ENCODE measurements around the gene METTL25. TPM values are rescaled to one million over a fixed set of nuclear protein-coding genes. Genes with fewer than 3 reads are reported as not detected.

The METTL25 gene
- polyA plus RNA-seq, 1 of the 3 experiments (the other 2 are of a cell fraction): 3.0 TPM

GRCh38 chr12:82517027-82517426, 158.7 kb downstream of the METTL25 start:
- TF ChIP-seq CTCF (IDR thresholded peaks at IDR 0.05): peak; percentile 57
- no peak for TF ChIP-seq MEF2A (IDR thresholded peaks at IDR 0.05; ENCODE audit: borderline replicate concordance, low read depth)

GRCh38 chr12:82517808-82518207, 159.5 kb downstream of the METTL25 start:
- Histone ChIP-seq H3K79me2 (ENCODE audit: insufficient read depth) (no peaks in the 10 kb centered on the region), H3K4me1 (ENCODE audit: control insufficient read depth in 1 of 2, insufficient read depth in 2 of 2, low read depth in 1 of 2, low read length in 1 of 2) (no peaks in the 10 kb centered on the region), H3K9ac (no peak overlapping the region), H4K20me1 (ENCODE audit: insufficient read depth) (no peaks in the 10 kb centered on the region), H3K9me3 (no peaks in the 10 kb centered on the region), H3K27me3 (ENCODE audit: insufficient read depth) (no peaks in the 10 kb centered on the region), H3K36me3 (replicated peaks in 1 of 2; ENCODE audit: control insufficient read depth in 1 of 2, insufficient read depth in 2 of 2, low read length in 1 of 2) (no peaks in the 10 kb centered on the region), H3K4me2 (no peak overlapping the region), H3K27ac (ENCODE audit: low read depth in 2 of 2, low read length in 1 of 2) (no peak overlapping the region), H3K4me3 (ENCODE audit: low read depth in 2 of 2, low read length in 1 of 2) (no peak overlapping the region), H3F3A (replicated peaks; ENCODE audit: insufficient read depth) (no peaks in the 10 kb centered on the region), H3K9me2 (no peaks in the 10 kb centered on the region), H2AFZ (ENCODE audit: low read depth) (no peak overlapping the region)
- no peak for DNase-seq
- 59% methylated on average over 5 of the region's 5 CpGs for WGBS (ENCODE audit: low lambda C conversion rate)
- ChIA-PET CTCF (interaction anchor here (0.7 to 2.3 kb wide), 3 partner anchors 10 to 1880 kb away, joined by 3 to 8 read pairs (median 4); no protein-coding TSS in a partner anchor), POLR2A (no interaction called here)
- TF ChIP-seq MEF2A (IDR thresholded peaks at IDR 0.05; ENCODE audit: borderline replicate concordance, low read depth) (no peak), ZBTB33 (IDR thresholded peaks at IDR 0.05; ENCODE audit: borderline replicate concordance, low read depth) (no peak), NFIC (IDR thresholded peaks at IDR 0.05; ENCODE audit: borderline replicate concordance) (no peak), PBX3 (IDR thresholded peaks at IDR 0.05) (no peak), USF2 (IDR thresholded peaks at IDR 0.05; ENCODE audit: borderline replicate concordance, low read depth, low read length) (no peak), FOXJ3 (CRISPR knock-in tag; IDR thresholded peaks at IDR 0.05) (no peak), USF1 (IDR thresholded peaks at IDR 0.05; ENCODE audit: borderline replicate concordance, low read depth) (no peak), REST (IDR thresholded peaks at IDR 0.05; ENCODE audit: low read depth, low read length) (no peak), EP300 (IDR thresholded peaks at IDR 0.05; ENCODE audit: borderline replicate concordance in 1 of 2, low read depth in 1 of 2, low read length in 1 of 2) (no peak), TCF12 (IDR thresholded peaks at IDR 0.05) (no peak), RAD21 (IDR thresholded peaks at IDR 0.05; ENCODE audit: low read length) (no peak), MAX (IDR thresholded peaks at IDR 0.05; ENCODE audit: low read depth) (no peak), MXI1 (IDR thresholded peaks at IDR 0.05; ENCODE audit: low read depth, low read length) (no peak), RCOR1 (IDR thresholded peaks at IDR 0.05; ENCODE audit: low read length) (no peak), TAF1 (IDR thresholded peaks at IDR 0.05; ENCODE audit: borderline replicate concordance, low read depth, low read length) (no peak), FOXM1 (IDR thresholded peaks at IDR 0.05; ENCODE audit: low read depth) (no peak)

More at GRCh38 chr12:82517027-82517426, 158.7 kb downstream of the METTL25 start:
- H3K9me3 ChIP-seq: no peaks in the 10 kb centered on the region
- H4K20me1 ChIP-seq (ENCODE audit: insufficient read depth): no peaks in the 10 kb centered on the region
- H3K27ac ChIP-seq (ENCODE audit: low read depth in 2 of 2, low read length in 1 of 2): no peak overlapping the region
- H3K27me3 ChIP-seq (ENCODE audit: insufficient read depth): no peaks in the 10 kb centered on the region
- CTCF ChIA-PET: interaction anchor here (1.2 kb wide), 1 partner anchor 9 kb away, joined by 4 read pairs; no protein-coding TSS in a partner anchor
- no peaks in the 10 kb centered on the region for H3K4me1 ChIP-seq (ENCODE audit: control insufficient read depth in 1 of 2, insufficient read depth in 2 of 2, low read depth in 1 of 2, low read length in 1 of 2)
- no peak overlapping the region for H3K9ac ChIP-seq
- H3K4me3 ChIP-seq (ENCODE audit: low read depth in 2 of 2, low read length in 1 of 2): no peak overlapping the region; a peak in 1 of 4 replicates
- no peaks in the 10 kb centered on the region for H3K79me2 ChIP-seq (ENCODE audit: insufficient read depth)
- H2AFZ ChIP-seq (ENCODE audit: low read depth): no peak overlapping the region
- H3K9me2 ChIP-seq: no peaks in the 10 kb centered on the region
- H3F3A ChIP-seq (replicated peaks; ENCODE audit: insufficient read depth): no peaks in the 10 kb centered on the region
- POLR2A ChIA-PET: no interaction called here
- H3K36me3 ChIP-seq (replicated peaks in 1 of 2; ENCODE audit: control insufficient read depth in 1 of 2, insufficient read depth in 2 of 2, low read length in 1 of 2): no peaks in the 10 kb centered on the region
- peak; percentile 1 for DNase-seq
- no peak overlapping the region for H3K4me2 ChIP-seq

Data from SK-N-SH (cell line).